HEK293 (cell line): Measurements from ENCODE around the gene STK10.

Experiments
- BCL6B ChIP-seq: fragments of 450-650 bp; formaldehyde crosslinking; IDR thresholded peaks from 2 replicates; pipeline ENCODE4 v1.5.1; 2017; ENCODE audit warnings: missing biosample characterization, missing genetic modification characterization
- GLIS2 ChIP-seq: fragments of 450-650 bp; formaldehyde crosslinking; IDR thresholded peaks from 2 replicates; pipeline ENCODE4 v1.5.1; 2016; ENCODE audit warnings: missing biosample characterization, missing genetic modification characterization
- MZF1 ChIP-seq: fragments of 450-650 bp; formaldehyde crosslinking; IDR thresholded peaks from 2 replicates; pipeline ENCODE4 v1.5.1; 2017; ENCODE audit warnings: missing biosample characterization, missing genetic modification characterization, borderline replicate concordance
- PRDM4 ChIP-seq: fragments of 450-650 bp; formaldehyde crosslinking; IDR thresholded peaks from 2 replicates; pipeline ENCODE4 v1.5.1; 2017; ENCODE audit warnings: missing biosample characterization, missing genetic modification characterization
- REST ChIP-seq: fragments of 450-650 bp; formaldehyde crosslinking; IDR thresholded peaks from 2 replicates; pipeline ENCODE4 v1.5.1; 2016; ENCODE audit warnings: missing biosample characterization, missing genetic modification characterization
- ZBTB10 ChIP-seq: fragments of 450-650 bp; formaldehyde crosslinking; IDR thresholded peaks from 2 replicates; pipeline ENCODE4 v1.5.1; 2016; ENCODE audit warnings: missing biosample characterization, missing genetic modification characterization
- ZFP3 ChIP-seq: fragments of 450-650 bp; formaldehyde crosslinking; IDR thresholded peaks from 2 replicates; pipeline ENCODE4 v1.5.1; 2016; ENCODE audit warnings: low read depth, missing biosample characterization, missing genetic modification characterization
- ZIC2 ChIP-seq: fragments of 450-650 bp; formaldehyde crosslinking; IDR thresholded peaks from 2 replicates; pipeline ENCODE4 v1.5.1; 2016; ENCODE audit warnings: missing biosample characterization, missing genetic modification characterization
- ZNF148 ChIP-seq: fragments of 450-650 bp; formaldehyde crosslinking; IDR thresholded peaks from 2 replicates; pipeline ENCODE4 v1.5.0; 2017; ENCODE audit warnings: missing biosample characterization, missing genetic modification characterization, borderline replicate concordance
- ZNF175 ChIP-seq: fragments of 450-650 bp; formaldehyde crosslinking; IDR thresholded peaks from 2 replicates; pipeline ENCODE4 v1.5.1; 2016; ENCODE audit warnings: missing biosample characterization, missing genetic modification characterization
- ZNF19 ChIP-seq: fragments of 450-650 bp; formaldehyde crosslinking; IDR thresholded peaks from 2 replicates; pipeline ENCODE4; 2016; ENCODE audit warnings: missing biosample characterization, missing genetic modification characterization, low read depth
- ZNF266 ChIP-seq: fragments of 450-650 bp; formaldehyde crosslinking; IDR thresholded peaks from 2 replicates; pipeline ENCODE4 v1.5.1; 2016; ENCODE audit warnings: missing biosample characterization, missing genetic modification characterization, low read depth
- ZNF510 ChIP-seq: fragments of 450-650 bp; formaldehyde crosslinking; IDR thresholded peaks from 2 replicates; pipeline ENCODE4 v1.5.1; 2018; ENCODE audit warnings: mild to moderate bottlenecking, missing genetic modification characterization, missing biosample characterization; ENCODE audit not compliant: insufficient replicate concordance
- ZNF560 ChIP-seq: fragments of 450-650 bp; formaldehyde crosslinking; IDR thresholded peaks from 2 replicates; pipeline ENCODE4 v1.5.1; 2017; ENCODE audit warnings: missing biosample characterization, missing genetic modification characterization, borderline replicate concordance
- ZNF580 ChIP-seq: fragments of 450-650 bp; formaldehyde crosslinking; IDR thresholded peaks from 2 replicates; pipeline ENCODE4 v1.5.1; 2016; ENCODE audit warnings: missing biosample characterization, missing genetic modification characterization
- ZNF610 ChIP-seq: fragments of 450-650 bp; formaldehyde crosslinking; IDR thresholded peaks from 2 replicates; pipeline ENCODE4 v1.5.1; 2016; ENCODE audit warnings: missing biosample characterization, missing genetic modification characterization, borderline replicate concordance
- ZNF664 ChIP-seq: fragments of 450-650 bp; formaldehyde crosslinking; IDR thresholded peaks from 2 replicates; pipeline ENCODE4 v1.5.1; 2016; ENCODE audit warnings: missing biosample characterization, missing genetic modification characterization
- ZNF830 ChIP-seq: fragments of 450-650 bp; IDR thresholded peaks from 2 replicates; pipeline ENCODE4 v1.5.0; 2018; ENCODE audit warnings: missing biosample characterization, missing genetic modification characterization, low read depth, mild to moderate bottlenecking, moderate library complexity
- ZNF837 ChIP-seq: fragments of 450-650 bp; formaldehyde crosslinking; IDR thresholded peaks from 2 replicates; pipeline ENCODE4 v1.5.1; 2016; ENCODE audit warnings: missing biosample characterization, missing genetic modification characterization
- ZSCAN16 ChIP-seq: fragments of 450-650 bp; formaldehyde crosslinking; IDR thresholded peaks from 2 replicates; pipeline ENCODE4 v1.5.1; 2016; ENCODE audit warnings: missing biosample characterization, missing genetic modification characterization
- ZSCAN23 ChIP-seq: fragments of 450-650 bp; formaldehyde crosslinking; IDR thresholded peaks from 2 replicates; pipeline ENCODE4 v1.5.1; 2016; ENCODE audit warnings: missing biosample characterization, missing genetic modification characterization
- ZSCAN30 ChIP-seq: fragments of 450-650 bp; IDR thresholded peaks from 2 replicates; pipeline ENCODE4 v1.5.1; 2018; ENCODE audit warnings: missing biosample characterization, mild to moderate bottlenecking, missing genetic modification characterization, moderate library complexity
- ZSCAN4 ChIP-seq: fragments of 450-650 bp; formaldehyde crosslinking; IDR thresholded peaks from 2 replicates; pipeline ENCODE4 v1.5.1; 2017; ENCODE audit warnings: missing biosample characterization, missing genetic modification characterization
- ZXDB ChIP-seq: fragments of 450-650 bp; formaldehyde crosslinking; IDR thresholded peaks from 2 replicates; pipeline ENCODE4 v1.5.1; 2016; ENCODE audit warnings: missing biosample characterization, missing genetic modification characterization

STK10 gene

GRCh38 chr5:172187118-172188032, 649 bp downstream of the STK10 start (continued):
- TF ChIP-seq MZF1 (tag by site-specific recombination), result no peak
- no peak for TF ChIP-seq ZFP3 (tag by site-specific recombination)
- no peak for TF ChIP-seq BCL6B (tag by site-specific recombination)
- TF ChIP-seq ZNF580 (tag by site-specific recombination), result no peak
- no peak for TF ChIP-seq ZNF830 (tag by site-specific recombination)
- no peak for TF ChIP-seq ZNF148
- TF ChIP-seq ZNF266 (tag by site-specific recombination), result no peak
- peak; percentile 75; the same call in 1 of the 2 replicates for TF ChIP-seq ZBTB10 (tag by site-specific recombination)
- no peak for TF ChIP-seq PRDM4 (tag by site-specific recombination)
- TF ChIP-seq ZIC2, result no peak
- TF ChIP-seq ZNF664 (tag by site-specific recombination), result no peak
- TF ChIP-seq ZSCAN30 (tag by site-specific recombination), result 0 out of 2 replicates have a peak, but pooled peaks have one; percentile 10
- no peak for TF ChIP-seq ZNF837 (tag by site-specific recombination)
- no peak for TF ChIP-seq ZNF610 (tag by site-specific recombination)
- TF ChIP-seq ZXDB, result peak; percentile 44
- TF ChIP-seq ZNF560 (tag by site-specific recombination), result no peak
- no peak for TF ChIP-seq REST (tag by site-specific recombination)
- no peak for TF ChIP-seq ZSCAN16
- TF ChIP-seq ZSCAN23 (tag by site-specific recombination), result no peak
- TF ChIP-seq ZNF19 (tag by site-specific recombination), result no peak
- TF ChIP-seq GLIS2 (tag by site-specific recombination), result peak; percentile 66
- TF ChIP-seq ZNF175 (tag by site-specific recombination), result no peak
- no peak for TF ChIP-seq ZNF510 (tag by site-specific recombination)
- no peak for TF ChIP-seq ZSCAN4 (tag by site-specific recombination)
